HUES48 (cell line): ENCODE results near the gene GPR171.

Experiments
- H3K27ac ChIP-seq: one replicate; pipeline ENCODE4 v1.7.0; 2013; ENCODE audit warnings: low read depth, low read length, inconsistent platforms
- H3K27me3 ChIP-seq: 2 replicates; pipeline ENCODE4 v1.6.1; 2013; ENCODE audit warnings: mild to moderate bottlenecking, low read length; ENCODE audit not compliant: control insufficient read depth, insufficient read depth
- H3K36me3 ChIP-seq: 2 replicates; pipeline ENCODE4 v1.6.1; 2013; ENCODE audit warnings: low read length; ENCODE audit not compliant: control insufficient read depth, insufficient read depth
- H3K4me1 ChIP-seq: 2 replicates; pipeline ENCODE4 v1.6.1; 2013; ENCODE audit warnings: mild to moderate bottlenecking, low read length; ENCODE audit not compliant: control insufficient read depth, insufficient read depth
- H3K4me3 ChIP-seq: 2 replicates; pipeline ENCODE4 v1.5.1; 2013; ENCODE audit warnings: mild to moderate bottlenecking, low read depth, low read length
- H3K9ac ChIP-seq: 2 replicates; pipeline ENCODE4 v1.6.1; 2013; ENCODE audit warnings: mild to moderate bottlenecking, low read depth, low read length, moderate library complexity
- H3K9me3 ChIP-seq: 2 replicates; pipeline ENCODE4 v1.6.1; 2013; ENCODE audit warnings: low read length; ENCODE audit not compliant: control insufficient read depth, insufficient read depth

GPR171 gene

DNA sequence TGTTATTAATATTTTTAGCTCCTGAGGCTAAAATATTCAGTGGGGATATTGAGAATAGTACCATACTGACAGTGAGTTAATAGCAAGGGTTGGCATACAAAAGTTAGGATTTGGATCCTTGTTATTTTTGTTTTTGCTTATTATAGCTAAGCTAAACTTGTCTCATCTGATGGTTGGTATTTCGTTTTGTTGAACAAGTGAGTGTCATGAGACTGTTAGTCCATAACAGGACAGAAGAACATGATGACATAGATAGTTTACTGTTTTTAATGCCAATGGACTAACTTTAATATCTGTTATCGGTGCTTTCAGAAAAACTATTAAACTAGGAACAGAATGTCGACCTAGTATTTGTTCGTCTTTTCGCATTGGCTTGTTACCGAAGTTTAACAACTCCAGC is 48.5 kb downstream of the GPR171 start:
- Histone ChIP-seq H3K4me1 (peaks cover 19% of the 10 kb centered on the region), H3K4me3 (no peak overlapping the region), H3K27ac (no peak overlapping the region), H3K9me3 (no peaks in the 10 kb centered on the region), H3K27me3 (no peaks in the 10 kb centered on the region), H3K9ac (no peak overlapping the region), H3K36me3 (peaks cover 15% of the 10 kb centered on the region; the same call in 1 of the 2 replicates)

DNA sequence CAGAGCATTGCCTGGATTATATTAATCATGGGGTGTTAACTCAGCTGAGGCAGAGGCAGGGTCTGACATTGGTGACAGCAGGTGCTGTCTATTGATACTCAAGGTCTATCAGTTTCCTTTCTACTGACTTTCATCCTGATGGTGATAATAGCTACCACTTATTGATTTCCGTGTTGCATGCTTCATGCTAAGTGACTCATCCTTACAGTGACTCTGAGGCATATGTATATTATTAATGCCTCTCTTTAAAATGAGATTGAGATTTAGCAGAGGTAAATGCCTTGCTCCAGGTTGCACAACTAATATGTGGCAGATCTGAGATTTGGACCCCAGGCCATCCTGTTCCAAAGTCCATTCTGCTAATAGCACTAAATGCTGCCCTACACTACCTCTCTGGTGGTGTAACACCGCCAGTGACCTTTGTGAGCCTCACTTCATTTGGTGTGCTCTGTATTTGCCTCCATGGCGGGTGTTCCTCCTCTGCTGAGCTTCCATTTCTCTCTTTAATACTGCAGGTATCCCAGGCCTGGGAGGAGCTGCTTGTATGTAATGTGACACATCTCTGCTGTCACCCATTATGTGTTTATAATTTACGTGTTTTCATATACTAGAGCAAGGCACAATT is 50.4 kb downstream of the GPR171 start:
- no peaks in the 10 kb centered on the region for H3K9me3 ChIP-seq
- no peak overlapping the region for H3K9ac ChIP-seq
- no peaks in the 10 kb centered on the region for H3K27me3 ChIP-seq
- H3K36me3 ChIP-seq, result 0 out of 2 replicates have a peak, but pooled peaks cover 4% of the 10 kb centered on the region
- no peak overlapping the region for H3K27ac ChIP-seq
- peaks cover 19% of the 10 kb centered on the region for H3K4me1 ChIP-seq
- no peak overlapping the region for H3K4me3 ChIP-seq
